GM21360 (cell line): ENCODE data around the gene MAGEB17.
A peak's percentile ranks its signal among the peaks of the same experiment; 100 is the strongest.
"Not testable (repeated sequence)": the region's sequence is repeated elsewhere in the genome, so short reads cannot be mapped to it uniquely, and the experiment has no call there.

ENCODE experiments used
- ATAC-seq: cut with Tn5 transposase; IDR thresholded peaks from one replicate; pipeline ENCODE4 v1.9.1; 2021; ENCODE audit warnings: mild to moderate bottlenecking, moderate library complexity; ENCODE audit not compliant: unreplicated experiment

The MAGEB17 gene

GRCh38 chrX:16167181-16167580 is at the start of gene MAGEB17:
Gene MAGEB17, plus strand, starts transcription at chrX:16167481. Its CDS starts 2,902 bp downstream, at chrX:16170383.
- no peak for ATAC-seq

- ATAC-seq = peak; percentile 83
Observed at GRCh38 chrX:16119353-16120220, 47.7 kb upstream of the MAGEB17 start.

- ATAC-seq = no peak
Observed at GRCh38 chrX:16120431-16120830, 46.9 kb upstream of the MAGEB17 start.

- peak; percentile 65 for ATAC-seq
Observed at GRCh38 chrX:16123222-16123786, 44.0 kb upstream of the MAGEB17 start, which contains the start of gene GRPR. Gene GRPR, plus strand, starts transcription at chrX:16123565. Its CDS starts 389 bp downstream, at chrX:16123954.

GRCh38 chrX:16124201-16124600 is 43.1 kb upstream of the MAGEB17 start:
- ATAC-seq = no peak

GRCh38 chrX:16125520-16126149 is 41.6 kb upstream of the MAGEB17 start:
- no peak for ATAC-seq

- no peak for ATAC-seq
Observed at GRCh38 chrX:16130707-16131106, 36.6 kb upstream of the MAGEB17 start.

GRCh38 chrX:16134936-16135335 is 32.3 kb upstream of the MAGEB17 start:
- ATAC-seq = no peak

GRCh38 chrX:16136080-16136479 is 31.2 kb upstream of the MAGEB17 start:
- ATAC-seq = no peak

GRCh38 chrX:16137416-16138107 is 29.7 kb upstream of the MAGEB17 start:
- ATAC-seq = peak; percentile 82

GRCh38 chrX:16138108-16138427 is 29.2 kb upstream of the MAGEB17 start:
- peak; percentile 36 for ATAC-seq

- no peak for ATAC-seq
Observed at GRCh38 chrX:16140448-16140847, 26.8 kb upstream of the MAGEB17 start.

- no peak for ATAC-seq
Observed at GRCh38 chrX:16140983-16141382, 26.3 kb upstream of the MAGEB17 start.

- ATAC-seq = no peak
Observed at GRCh38 chrX:16141422-16142245, 25.6 kb upstream of the MAGEB17 start.

GRCh38 chrX:16142246-16142558 is 25.1 kb upstream of the MAGEB17 start:
- no peak for ATAC-seq

GRCh38 chrX:16143968-16144367 is 23.3 kb upstream of the MAGEB17 start:
- ATAC-seq = no peak

- no peak for ATAC-seq
Observed at GRCh38 chrX:16144420-16144819, 22.9 kb upstream of the MAGEB17 start.

GRCh38 chrX:16145093-16145492 is 22.2 kb upstream of the MAGEB17 start:
- ATAC-seq = not testable (repeated sequence)

GRCh38 chrX:16145656-16146055 is 21.6 kb upstream of the MAGEB17 start:
- no peak for ATAC-seq

- no peak for ATAC-seq
Observed at GRCh38 chrX:16148896-16149295, 18.4 kb upstream of the MAGEB17 start.
